GM23248 (cell line): ENCODE results near the gene PRKCA.

ENCODE experiments used
- EZH2 ChIP-seq: fragments of 200-600 bp; sonication (generic); IDR thresholded peaks from 2 replicates; pipeline ENCODE4 v1.6.1; 2018; ENCODE audit warnings: antibody characterized with exemption, mild to moderate bottlenecking; ENCODE audit not compliant: insufficient read depth, poor library complexity, severe bottlenecking
- EZH2phosphoT487 ChIP-seq: fragments of 200-600 bp; sonication (generic); IDR thresholded peaks from 2 replicates; pipeline ENCODE4 v1.6.1; 2018; ENCODE audit warnings: antibody characterized with exemption, moderate library complexity, mild to moderate bottlenecking, low read depth; ENCODE audit not compliant: insufficient read depth

DNA sequence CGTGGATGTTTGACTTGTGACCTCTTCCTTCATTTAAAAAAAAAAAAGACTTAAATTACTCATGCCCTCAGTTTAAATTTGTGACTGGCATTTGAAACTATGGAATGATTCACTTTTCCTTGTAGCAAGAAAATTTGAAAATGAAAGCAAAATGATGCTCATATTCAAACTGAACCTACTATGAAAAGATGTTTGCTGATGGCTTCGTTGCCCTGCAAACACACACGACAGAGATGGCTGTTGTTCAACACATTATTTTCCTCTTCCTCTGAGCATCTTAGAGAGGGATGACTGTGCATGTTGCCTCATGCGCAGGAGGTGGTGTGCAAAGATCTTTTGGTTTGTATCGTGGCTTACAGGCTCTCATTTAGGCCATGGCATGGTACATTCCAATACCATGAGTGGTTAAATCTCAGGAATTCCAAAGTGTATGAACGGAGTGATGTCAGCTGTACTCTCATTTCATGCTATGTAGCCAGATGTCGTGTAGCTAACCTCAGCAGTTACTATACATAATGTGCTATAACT, 164.5 kb downstream of the PRKCA start:
- TF ChIP-seq EZH2, result no peak
- no peak for TF ChIP-seq EZH2phosphoT487
